GM10266 (cell line): Measurements from ENCODE around the gene MCOLN1.
A peak's percentile ranks its signal among the peaks of the same experiment; 100 is the strongest.
"Not testable (repeated sequence)": the region's sequence is repeated elsewhere in the genome, so short reads cannot be mapped to it uniquely, and the experiment has no call there.

Experiments
- DNase-seq: peaks from one replicate; pipeline ENCODE4 v3.0.0; 2012; ENCODE audit errors: extremely low spot score
- CTCF ChIP-seq: IDR thresholded peaks from 2 replicates; pipeline ENCODE4 v1.5.1; 2012; ENCODE audit warnings: mild to moderate bottlenecking, low read depth; ENCODE audit not compliant: control insufficient read depth, insufficient read depth; ENCODE audit errors: missing control alignments

Gene MCOLN1

GRCh38 chr19:7533281-7533885 is 11.0 kb downstream of the MCOLN1 start:
- DNase-seq = no peak
- no peak for TF ChIP-seq CTCF

- DNase-seq = peak; percentile 94
- TF ChIP-seq CTCF = no peak
Observed at GRCh38 chr19:7533925-7534480, 11.6 kb downstream of the MCOLN1 start.

- peak; percentile 75 for DNase-seq
- peak; percentile 21 for TF ChIP-seq CTCF
Observed at GRCh38 chr19:7534531-7535046, 12.2 kb downstream of the MCOLN1 start.

GRCh38 chr19:7535047-7535997 is 12.9 kb downstream of the MCOLN1 start, which contains the start of gene PNPLA6:
TSS of gene PNPLA6 (plus strand) at chr19:7535717. CDS start at chr19:7535789, 72 bp downstream.
- TF ChIP-seq CTCF = no peak
- DNase-seq = peak; percentile 96

GRCh38 chr19:7535998-7536695 is 13.7 kb downstream of the MCOLN1 start:
- peak; percentile 68 for DNase-seq
- no peak for TF ChIP-seq CTCF

GRCh38 chr19:7538990-7539389 is 16.6 kb downstream of the MCOLN1 start:
- not testable (repeated sequence) for DNase-seq

- TF ChIP-seq CTCF = no peak
- no peak for DNase-seq
Observed at GRCh38 chr19:7539827-7540425, 17.5 kb downstream of the MCOLN1 start.
